ENCODE results near the gene STAB2. TPM values are rescaled to one million over a fixed set of nuclear protein-coding genes. Genes with fewer than 3 reads are reported as not detected.

The STAB2 gene
- polyA plus RNA-seq, 3 donors, result not detected

DNA sequence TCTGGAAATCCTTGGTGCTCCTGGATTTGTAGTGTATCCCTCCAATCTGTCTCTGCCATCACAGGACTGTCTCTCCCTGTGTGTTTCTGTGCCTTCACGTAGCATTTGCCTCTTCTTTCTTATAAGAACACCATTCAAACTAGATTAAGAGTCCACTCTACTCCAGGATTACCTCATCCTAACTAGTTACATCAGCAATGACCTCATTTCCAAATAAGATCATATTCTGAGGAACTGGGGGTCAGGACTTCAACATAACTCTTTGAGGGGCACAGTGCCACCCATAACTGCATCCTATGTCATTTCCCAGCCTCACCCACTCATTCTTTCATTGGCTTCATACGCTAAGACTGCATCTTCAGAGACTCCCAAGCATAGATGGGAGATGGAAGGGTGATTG lies 147.8 kb downstream of the STAB2 start:
- Mint-ChIP-seq H3K27ac (no peak overlapping the region), H3K9me3 (peaks cover 2 to 21% (median 9%) of the 10 kb centered on the region in 7 donors)
- no peak overlapping the region for H3K4me3 ChIP-seq (replicated peaks in 1 of 3; ENCODE audit: low read depth in 2 of 3, low read length in 3 of 3)

DNA sequence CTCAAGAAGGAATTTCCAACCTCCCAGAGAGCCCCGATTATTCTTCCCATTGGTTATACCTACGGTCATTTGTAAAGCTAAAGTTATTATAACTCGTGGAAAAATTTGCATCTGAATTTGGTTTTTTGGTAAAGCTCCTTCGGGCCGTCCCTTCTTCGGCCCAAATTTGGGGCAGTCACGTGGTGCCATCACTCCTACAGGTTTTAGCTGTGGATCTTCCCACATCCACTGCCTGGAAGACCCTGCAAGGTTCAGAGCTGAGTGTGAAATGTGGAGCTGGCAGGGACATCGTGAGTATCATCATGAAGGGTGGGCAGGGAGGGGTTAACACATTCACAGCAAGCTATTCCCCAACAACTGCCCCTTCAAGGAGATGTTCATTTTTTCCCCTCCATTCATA lies 148.2 kb downstream of the STAB2 start:
- TF ChIP-seq, protein P1, sequence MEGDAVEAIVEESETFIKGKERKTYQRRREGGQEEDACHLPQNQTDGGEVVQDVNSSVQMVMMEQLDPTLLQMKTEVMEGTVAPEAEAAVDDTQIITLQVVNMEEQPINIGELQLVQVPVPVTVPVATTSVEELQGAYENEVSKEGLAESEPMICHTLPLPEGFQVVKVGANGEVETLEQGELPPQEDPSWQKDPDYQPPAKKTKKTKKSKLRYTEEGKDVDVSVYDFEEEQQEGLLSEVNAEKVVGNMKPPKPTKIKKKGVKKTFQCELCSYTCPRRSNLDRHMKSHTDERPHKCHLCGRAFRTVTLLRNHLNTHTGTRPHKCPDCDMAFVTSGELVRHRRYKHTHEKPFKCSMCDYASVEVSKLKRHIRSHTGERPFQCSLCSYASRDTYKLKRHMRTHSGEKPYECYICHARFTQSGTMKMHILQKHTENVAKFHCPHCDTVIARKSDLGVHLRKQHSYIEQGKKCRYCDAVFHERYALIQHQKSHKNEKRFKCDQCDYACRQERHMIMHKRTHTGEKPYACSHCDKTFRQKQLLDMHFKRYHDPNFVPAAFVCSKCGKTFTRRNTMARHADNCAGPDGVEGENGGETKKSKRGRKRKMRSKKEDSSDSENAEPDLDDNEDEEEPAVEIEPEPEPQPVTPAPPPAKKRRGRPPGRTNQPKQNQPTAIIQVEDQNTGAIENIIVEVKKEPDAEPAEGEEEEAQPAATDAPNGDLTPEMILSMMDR (IDR thresholded peaks at IDR 0.05), result no peak
- H3K79me2 ChIP-seq (ENCODE audit: insufficient read depth, low read length), result no peaks in the 10 kb centered on the region
- H3K27me3 ChIP-seq (ENCODE audit: control insufficient read depth in 2 of 2, insufficient read depth in 2 of 2, low read length in 2 of 2), result no peaks in the 10 kb centered on the region
- H3K4me3 ChIP-seq (replicated peaks in 1 of 3; ENCODE audit: low read depth in 2 of 3, low read length in 3 of 3), result no peak overlapping the region
- WGBS (ENCODE audit: insufficient coverage), result 100% methylated on average over 1 of the region's 8 CpGs
- DNase-seq, result no peak
- Mint-ChIP-seq H3K4me1 (no peaks in the 10 kb centered on the region), H3K27ac (no peak overlapping the region), H3K27me3 (ENCODE audit: low read depth in 3 of 3) (peaks cover 0 to 16% (median 7%) of the 10 kb centered on the region in 3 donors), H3K36me3 (no peaks in the 10 kb centered on the region), H3K9me3 (peaks cover 2 to 21% (median 9%) of the 10 kb centered on the region in 7 donors), H3K4me3 (no peak overlapping the region)
- intact Hi-C loops (cut with micrococcal nuclease), result no loop called here
- no peak overlapping the region for H3K4me2 ChIP-seq (replicated peaks; ENCODE audit: extremely low read depth, low read length, poor library complexity, severe bottlenecking)
- no peaks in the 10 kb centered on the region for H3K36me3 ChIP-seq (replicated peaks in 1 of 2; ENCODE audit: control insufficient read depth in 1 of 2, insufficient read depth in 2 of 2, low read length in 2 of 2)
- H3K4me1 ChIP-seq (ENCODE audit: control insufficient read depth in 1 of 2, insufficient read depth in 2 of 2, low read length in 2 of 2), result no peaks in the 10 kb centered on the region
- peaks cover 5 to 8% of the 10 kb centered on the region in 2 donors for H3K9me3 ChIP-seq (replicated peaks in 1 of 2; ENCODE audit: control insufficient read depth in 1 of 2, insufficient read depth in 1 of 2, low read length in 2 of 2)
- H4K20me1 ChIP-seq (ENCODE audit: insufficient read depth, low read length), result no peaks in the 10 kb centered on the region
- no peak overlapping the region for H3K27ac ChIP-seq (ENCODE audit: low read depth in 1 of 2, low read length in 2 of 2)
- no peak overlapping the region for H2AFZ ChIP-seq (ENCODE audit: insufficient read depth, low read depth, low read length, poor library complexity, severe bottlenecking)
- H3K9ac ChIP-seq (ENCODE audit: insufficient read depth, low read length, poor library complexity, severe bottlenecking), result no peak overlapping the region

More for the DNA sequence above, 147.8 kb downstream of the STAB2 start:
- WGBS (ENCODE audit: insufficient coverage), result 100% methylated on average over 1 of the region's 2 CpGs
- H3K9ac ChIP-seq (ENCODE audit: insufficient read depth, low read length, poor library complexity, severe bottlenecking), result no peak overlapping the region
- peaks cover 5 to 8% of the 10 kb centered on the region in 2 donors for H3K9me3 ChIP-seq (replicated peaks in 1 of 2; ENCODE audit: control insufficient read depth in 1 of 2, insufficient read depth in 1 of 2, low read length in 2 of 2)
- no peak for DNase-seq
- H2AFZ ChIP-seq (ENCODE audit: insufficient read depth, low read depth, low read length, poor library complexity, severe bottlenecking), result no peak overlapping the region
- intact Hi-C loops (cut with micrococcal nuclease), result no loop called here
- H3K4me1 Mint-ChIP-seq, result no peaks in the 10 kb centered on the region
- no peak overlapping the region for H3K4me3 Mint-ChIP-seq
- peaks cover 0 to 16% (median 7%) of the 10 kb centered on the region in 3 donors for H3K27me3 Mint-ChIP-seq (ENCODE audit: low read depth in 3 of 3)
- no peaks in the 10 kb centered on the region for H4K20me1 ChIP-seq (ENCODE audit: insufficient read depth, low read length)
- H3K27me3 ChIP-seq (ENCODE audit: control insufficient read depth in 2 of 2, insufficient read depth in 2 of 2, low read length in 2 of 2), result no peaks in the 10 kb centered on the region
- no peaks in the 10 kb centered on the region for H3K4me1 ChIP-seq (ENCODE audit: control insufficient read depth in 1 of 2, insufficient read depth in 2 of 2, low read length in 2 of 2)
- H3K27ac ChIP-seq (ENCODE audit: low read depth in 1 of 2, low read length in 2 of 2), result no peak overlapping the region
- H3K36me3 ChIP-seq (replicated peaks in 1 of 2; ENCODE audit: control insufficient read depth in 1 of 2, insufficient read depth in 2 of 2, low read length in 2 of 2), result no peaks in the 10 kb centered on the region
- H3K79me2 ChIP-seq (ENCODE audit: insufficient read depth, low read length), result no peaks in the 10 kb centered on the region
- no peak overlapping the region for H3K4me2 ChIP-seq (replicated peaks; ENCODE audit: extremely low read depth, low read length, poor library complexity, severe bottlenecking)
- H3K36me3 Mint-ChIP-seq, result no peaks in the 10 kb centered on the region
- TF ChIP-seq, protein P1 (IDR thresholded peaks at IDR 0.05), result no peak

All from CD14-positive monocyte (primary cell).